CD4-positive, CD25-positive, alpha-beta regulatory T cell (primary cell): Measurements from ENCODE around the gene TBX21. TPM values are rescaled to one million over a fixed set of nuclear protein-coding genes. Genes with fewer than 3 reads are reported as not detected.

Experiments
- ATAC-seq, 2 donors: fragments of 150-1000 bp; cut with Tn5 transposase; one replicate each; pipeline ENCODE4 v1.10.0; 2021; ENCODE audit warnings: low read depth in 2 of 2, moderate number of reproducible peaks in 2 of 2, moderate library complexity in 1 of 2
- DNase-seq, 3 donors: peaks; one replicate each; pipeline versions ENCODE4 v3.0.0 to v3.0.0-alpha.2; 2012 to 2022; ENCODE audit warnings: mixed read lengths in 1 of 3
- H3K27ac ChIP-seq: one replicate; pipeline ENCODE4 v1.7.0; 2013; ENCODE audit warnings: mild to moderate bottlenecking, low read length; ENCODE audit not compliant: insufficient read depth, poor library complexity, severe bottlenecking
- H3K27me3 ChIP-seq: one replicate; pipeline ENCODE4 v1.7.0; 2013; ENCODE audit warnings: low read length; ENCODE audit not compliant: control insufficient read depth, insufficient read depth
- H3K36me3 ChIP-seq: one replicate; pipeline ENCODE4 v1.7.0; 2013; ENCODE audit warnings: mild to moderate bottlenecking, low read length, moderate library complexity; ENCODE audit not compliant: control insufficient read depth, insufficient read depth
- H3K4me1 ChIP-seq: 2 replicates; pipeline ENCODE4 v1.7.0; 2013; ENCODE audit warnings: mild to moderate bottlenecking, low read length; ENCODE audit not compliant: insufficient read depth, control insufficient read depth, poor library complexity, severe bottlenecking
- H3K4me3 ChIP-seq: one replicate; pipeline ENCODE4 v1.7.0; 2013; ENCODE audit warnings: low read depth, mild to moderate bottlenecking, low read length, moderate library complexity
- H3K9me3 ChIP-seq, 2 experiments: 1 replicate in 1 of 2; 2 replicates in 1 of 2; pipeline ENCODE4 v1.7.0; 2013; ENCODE audit warnings: low read length in 2 of 2, mild to moderate bottlenecking in 1 of 2, moderate library complexity in 1 of 2; ENCODE audit not compliant: control insufficient read depth in 2 of 2
- H3K27ac Mint-ChIP-seq, 3 donors: one replicate each; pipeline ENCODE4 v1.8.0; 2020 to 2022; ENCODE audit warnings: mild to moderate bottlenecking in 3 of 3, mixed read lengths in 3 of 3, moderate library complexity in 2 of 3
- H3K27me3 Mint-ChIP-seq: one replicate; pipeline ENCODE4 v1.8.0; 2022; ENCODE audit warnings: mild to moderate bottlenecking, mixed read lengths
- H3K36me3 Mint-ChIP-seq: one replicate; pipeline ENCODE4 v1.8.0; 2020; ENCODE audit warnings: mixed read lengths
- H3K4me1 Mint-ChIP-seq, 4 donors: one replicate each; pipeline ENCODE4 v1.8.0; 2020 to 2022; ENCODE audit warnings: mixed read lengths in 4 of 4, mild to moderate bottlenecking in 1 of 4
- H3K4me3 Mint-ChIP-seq, 4 donors: one replicate each; pipeline ENCODE4 v1.8.0; 2020 to 2022; ENCODE audit warnings: mild to moderate bottlenecking in 4 of 4, mixed read lengths in 4 of 4, moderate library complexity in 3 of 4
- H3K9me3 Mint-ChIP-seq, 7 donors: one replicate each; pipeline ENCODE4 v1.8.0; 2020 to 2022; ENCODE audit warnings: mixed read lengths in 7 of 7, mild to moderate bottlenecking in 3 of 7, moderate library complexity in 2 of 7
- polyA plus RNA-seq, 4 donors: library from polyadenylated mRNA; unstranded; fragments of 300-500 nt; fragmentation: Illumina TruSeq; gene quantifications; one replicate each; pipeline ENCODE4 v1.2.3, GENCODE V29; 2021
- total RNA-seq: library from RNA; stranded (reverse); gene quantifications from one replicate; pipeline ENCODE4 v1.2.3, GENCODE V29; 2022

Gene TBX21
- total and polyA plus RNA-seq, 5 donors from 2014 or later, result 3.8 to 15.7 (median 5.6) TPM

GRCh38 chr17:47719411-47720152 is 13.5 kb upstream of the TBX21 start:
- no peaks in the 10 kb centered on the region for H3K36me3 Mint-ChIP-seq
- ATAC-seq, result peak; percentile 26 to 32
- H3K27me3 Mint-ChIP-seq, result peaks cover 28% of the 10 kb centered on the region
- no peaks in the 10 kb centered on the region for H3K9me3 ChIP-seq
- peak overlapping the region in 3 of 4 donors; percentile 21 to 61 (median 56) for H3K4me3 Mint-ChIP-seq
- H3K27ac Mint-ChIP-seq, result peak overlapping the region in 1 of 3 donors; percentile 50
- no peaks in the 10 kb centered on the region for H3K27me3 ChIP-seq
- H3K4me1 ChIP-seq, result peaks cover 45% of the 10 kb centered on the region
- DNase-seq, result peak in 1 of 3 donors; percentile 68
- no peak overlapping the region for H3K27ac ChIP-seq
- H3K36me3 ChIP-seq, result no peaks in the 10 kb centered on the region
- peaks cover 4 to 65% (median 49%) of the 10 kb centered on the region in 4 donors for H3K4me1 Mint-ChIP-seq
- no peaks in the 10 kb centered on the region for H3K9me3 Mint-ChIP-seq
- no peak overlapping the region for H3K4me3 ChIP-seq

DNA sequence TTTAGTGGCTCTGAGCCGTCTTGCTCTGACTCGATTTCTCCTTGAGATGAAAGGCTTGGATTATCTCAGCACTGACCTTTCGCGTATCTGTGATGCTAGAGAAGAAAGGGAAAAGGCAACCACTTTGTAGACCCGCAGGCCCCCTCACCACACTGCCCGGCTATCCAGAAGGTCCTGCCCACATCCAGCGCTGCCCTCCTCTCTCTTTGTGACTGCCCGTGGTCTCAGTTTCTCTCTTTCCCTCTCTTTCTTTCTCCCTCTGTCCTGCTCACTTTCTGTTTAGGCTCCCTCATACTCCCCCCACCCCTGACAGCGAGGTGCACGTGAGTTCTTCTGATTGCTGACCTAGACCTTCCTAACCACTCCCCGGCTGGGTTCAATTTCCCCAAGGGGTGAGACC is 12.8 kb upstream of the TBX21 start:
- H3K36me3 ChIP-seq, result no peaks in the 10 kb centered on the region
- peaks cover 41% of the 10 kb centered on the region for H3K4me1 ChIP-seq
- Mint-ChIP-seq H3K4me3 (peak overlapping the region in 2 of 4 donors; percentile 15 to 56), H3K27me3 (peaks cover 28% of the 10 kb centered on the region), H3K4me1 (peaks cover 4 to 61% (median 46%) of the 10 kb centered on the region in 4 donors), H3K27ac (peak overlapping the region in 2 of 3 donors; percentile 50 to 60), H3K9me3 (no peaks in the 10 kb centered on the region), H3K36me3 (no peaks in the 10 kb centered on the region)
- no peak for ATAC-seq
- no peak for DNase-seq
- no peaks in the 10 kb centered on the region for H3K9me3 ChIP-seq
- no peaks in the 10 kb centered on the region for H3K27me3 ChIP-seq
- H3K4me3 ChIP-seq, result no peak overlapping the region
- no peak overlapping the region for H3K27ac ChIP-seq

DNA sequence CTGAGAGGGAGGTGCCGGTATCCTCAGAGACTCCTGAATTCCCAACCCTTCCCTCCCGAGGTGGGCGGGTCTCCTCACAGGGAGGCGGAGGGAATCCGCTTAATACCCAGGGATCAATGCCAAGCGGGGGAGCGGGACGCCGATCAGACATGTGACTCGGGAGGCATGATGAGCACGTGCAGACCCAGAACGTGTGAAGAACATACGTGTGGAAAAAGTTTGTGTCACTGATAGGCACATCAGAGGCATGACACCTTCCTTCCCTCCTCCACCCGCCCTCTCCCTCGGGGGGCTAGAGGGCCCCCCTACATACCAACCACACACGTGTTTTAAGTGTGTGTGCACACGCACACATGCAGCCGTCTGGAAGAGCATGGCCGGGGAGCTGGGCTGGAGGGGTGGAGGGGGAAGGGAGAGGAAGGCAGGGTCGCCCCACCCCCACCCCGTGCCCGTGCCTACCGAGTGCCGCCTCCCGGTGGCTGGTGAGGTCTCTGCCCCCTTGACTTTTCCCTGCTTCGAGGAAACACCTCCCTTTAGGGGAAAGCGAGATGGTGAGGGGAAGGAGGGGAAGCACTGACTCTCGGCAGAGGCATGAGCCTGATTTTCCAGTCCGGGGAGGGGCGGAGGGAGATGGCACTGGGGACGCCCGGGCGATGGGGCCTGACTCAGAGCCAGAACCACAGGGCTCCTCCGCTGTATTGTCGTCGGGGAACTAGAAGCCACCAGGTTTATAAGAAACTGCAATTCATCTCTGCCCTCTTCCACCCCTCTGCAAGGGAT is 12.1 kb upstream of the TBX21 start:
- Histone ChIP-seq H3K36me3 (no peaks in the 10 kb centered on the region), H3K9me3 (no peaks in the 10 kb centered on the region), H3K27ac (no peak overlapping the region), H3K4me3 (no peak overlapping the region), H3K4me1 (peaks cover 41% of the 10 kb centered on the region), H3K27me3 (no peaks in the 10 kb centered on the region)
- Mint-ChIP-seq H3K4me3 (peak overlapping the region; percentile 10 to 56 (median 34)), H3K4me1 (peaks cover 4 to 54% (median 41%) of the 10 kb centered on the region in 4 donors), H3K27me3 (peaks cover 28% of the 10 kb centered on the region), H3K27ac (peak overlapping the region in 2 of 3 donors; percentile 51 to 54), H3K36me3 (no peaks in the 10 kb centered on the region), H3K9me3 (no peaks in the 10 kb centered on the region)
- DNase-seq, result peak in 2 of 3 donors; percentile 20 to 79
- peak; percentile 69 to 71 for ATAC-seq

- H3K4me3 Mint-ChIP-seq, result peak overlapping the region in 2 of 4 donors; percentile 39 to 40
- Histone ChIP-seq H3K36me3 (no peaks in the 10 kb centered on the region), H3K27me3 (no peaks in the 10 kb centered on the region), H3K9me3 (no peaks in the 10 kb centered on the region), H3K27ac (no peak overlapping the region), H3K4me3 (no peak overlapping the region), H3K4me1 (peaks cover 41% of the 10 kb centered on the region)
- ATAC-seq, result no peak
- peaks cover 28% of the 10 kb centered on the region for H3K27me3 Mint-ChIP-seq
- H3K9me3 Mint-ChIP-seq, result no peaks in the 10 kb centered on the region
- H3K36me3 Mint-ChIP-seq, result no peaks in the 10 kb centered on the region
- peak overlapping the region in 2 of 3 donors; percentile 54 to 59 for H3K27ac Mint-ChIP-seq
- no peak for DNase-seq
- peaks cover 4 to 58% (median 41%) of the 10 kb centered on the region in 4 donors for H3K4me1 Mint-ChIP-seq
Measured at GRCh38 chr17:47721725-47722124, 11.3 kb upstream of the TBX21 start.

DNA sequence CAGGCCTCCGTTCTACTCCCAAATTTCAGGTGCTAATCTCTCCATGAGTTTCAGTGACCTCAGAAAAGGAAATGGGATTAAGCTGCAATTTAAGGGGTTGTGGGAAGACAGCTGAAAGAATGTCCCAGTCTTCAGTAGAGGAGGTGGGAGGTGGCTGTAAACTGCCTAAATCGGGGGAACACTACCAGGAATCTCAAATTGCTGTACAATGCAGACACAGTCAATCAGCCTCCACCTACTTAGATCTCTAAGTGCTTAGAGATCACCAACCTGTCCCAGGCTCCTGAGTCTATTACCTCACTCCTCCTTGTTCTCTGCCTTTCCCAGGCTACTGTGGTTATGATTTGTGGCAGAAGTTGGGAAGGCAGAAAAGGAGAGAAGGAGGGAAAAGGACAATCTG is 8.3 kb upstream of the TBX21 start:
- Mint-ChIP-seq H3K27ac (no peak overlapping the region), H3K4me3 (peak overlapping the region in 1 of 4 donors; percentile 30), H3K36me3 (no peaks in the 10 kb centered on the region), H3K9me3 (no peaks in the 10 kb centered on the region), H3K27me3 (peaks cover 25% of the 10 kb centered on the region), H3K4me1 (peaks cover 0 to 39% (median 21%) of the 10 kb centered on the region in 4 donors)
- Histone ChIP-seq H3K9me3 (no peaks in the 10 kb centered on the region), H3K27me3 (no peaks in the 10 kb centered on the region), H3K27ac (no peak overlapping the region), H3K4me1 (peaks cover 25% of the 10 kb centered on the region), H3K4me3 (no peak overlapping the region), H3K36me3 (no peaks in the 10 kb centered on the region)
- ATAC-seq, result no peak
- DNase-seq, result no peak

DNA sequence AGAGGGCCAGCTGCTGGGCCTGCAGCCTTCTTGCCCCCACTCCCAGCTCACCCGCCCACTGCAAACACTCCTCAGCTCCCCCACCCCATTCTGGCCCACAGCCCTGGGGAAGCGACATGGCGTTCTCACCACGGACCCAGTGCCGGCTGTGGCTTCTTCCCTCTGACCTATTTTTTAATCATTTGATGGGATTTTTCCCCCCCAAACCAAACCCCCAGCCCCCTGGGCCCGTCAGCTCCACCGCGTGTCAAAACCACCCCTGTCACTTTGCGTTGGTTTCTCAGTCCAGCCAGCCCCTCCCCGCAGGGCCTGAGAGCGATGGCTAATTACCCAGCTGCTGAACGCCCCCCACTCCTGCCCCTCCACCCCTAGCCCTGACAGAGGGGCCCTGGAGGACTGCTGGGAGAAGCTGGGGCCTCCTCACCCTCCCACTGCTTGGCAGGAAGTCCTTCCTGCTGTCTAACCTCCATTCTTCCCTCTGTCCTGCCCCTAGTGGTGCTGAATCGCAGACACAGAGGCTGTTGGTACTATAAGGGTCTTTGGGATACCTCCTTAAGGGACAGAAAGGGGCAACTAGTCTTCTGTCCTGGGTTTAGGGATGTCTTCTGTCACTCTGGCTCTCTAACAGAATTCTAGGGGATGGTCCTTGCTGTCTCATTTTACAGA is 7.5 kb upstream of the TBX21 start:
- H3K4me1 ChIP-seq, result peaks cover 18% of the 10 kb centered on the region
- no peak overlapping the region for H3K4me3 ChIP-seq
- no peaks in the 10 kb centered on the region for H3K9me3 ChIP-seq
- Mint-ChIP-seq H3K27ac (no peak overlapping the region), H3K4me1 (peaks cover 0 to 30% (median 14%) of the 10 kb centered on the region in 4 donors), H3K27me3 (peaks cover 22% of the 10 kb centered on the region), H3K9me3 (no peaks in the 10 kb centered on the region), H3K4me3 (no peak overlapping the region), H3K36me3 (no peaks in the 10 kb centered on the region)
- no peak overlapping the region for H3K27ac ChIP-seq
- ATAC-seq (no peak), DNase-seq (no peak)
- H3K36me3 ChIP-seq, result no peaks in the 10 kb centered on the region
- H3K27me3 ChIP-seq, result no peaks in the 10 kb centered on the region

- H3K4me3 ChIP-seq, result no peak overlapping the region
- Mint-ChIP-seq H3K36me3 (no peaks in the 10 kb centered on the region), H3K4me3 (no peak overlapping the region), H3K27me3 (peaks cover 11% of the 10 kb centered on the region), H3K27ac (peak overlapping the region in 1 of 3 donors; percentile 62), H3K4me1 (peaks cover 0 to 20% (median 4%) of the 10 kb centered on the region in 4 donors), H3K9me3 (no peaks in the 10 kb centered on the region)
- no peak overlapping the region for H3K27ac ChIP-seq
- DNase-seq, result peak in 1 of 3 donors; percentile 41
- H3K36me3 ChIP-seq, result no peaks in the 10 kb centered on the region
- H3K9me3 ChIP-seq, result no peaks in the 10 kb centered on the region
- H3K27me3 ChIP-seq, result peaks cover 2% of the 10 kb centered on the region
- H3K4me1 ChIP-seq, result peaks cover 3% of the 10 kb centered on the region
- no peak for ATAC-seq
Measured at GRCh38 chr17:47726796-47727703, 6.0 kb upstream of the TBX21 start.
